GM23338 (cell line): ENCODE data around the gene AP1G2. TPM values are rescaled to one million over a fixed set of nuclear protein-coding genes. Genes with fewer than 3 reads are reported as not detected.

Experiments
- ATAC-seq: fragments of 200-7000 bp; cut with Tn5 transposase; 3 replicates; pipeline ENCODE4 v1.9.1; 2020
- DNase-seq: peaks from one replicate; pipeline ENCODE4 v3.0.0-alpha.2; 2015; ENCODE audit warnings: low spot score
- H2AFZ ChIP-seq: fragments of 200-600 bp; sonication (generic); 2 replicates; pipeline ENCODE4 v1.8.0; 2016; ENCODE audit warnings: antibody characterized with exemption, mild to moderate bottlenecking, moderate library complexity
- H3F3A ChIP-seq: fragments of 200-600 bp; sonication (generic); replicated peaks from 2 replicates; pipeline ENCODE4 v1.8.0; 2017; ENCODE audit warnings: antibody characterized with exemption, mixed run types, low read depth
- H3K27ac ChIP-seq: fragments of 200-600 bp; sonication (generic); 2 replicates; pipeline ENCODE4 v1.6.1; 2016; ENCODE audit warnings: low read depth
- H3K27me3 ChIP-seq: fragments of 200-600 bp; sonication (generic); 2 replicates; pipeline ENCODE4 v1.8.0; 2016; ENCODE audit warnings: mild to moderate bottlenecking, mixed run types, moderate library complexity; ENCODE audit not compliant: insufficient read depth
- H3K36me3 ChIP-seq: fragments of 200-600 bp; sonication (generic); 2 replicates; pipeline ENCODE4 v1.8.0; 2016; ENCODE audit warnings: mild to moderate bottlenecking; ENCODE audit not compliant: insufficient read depth
- H3K4me1 ChIP-seq: fragments of 200-600 bp; sonication (generic); 2 replicates; pipeline ENCODE4 v1.8.0; 2016; ENCODE audit warnings: mild to moderate bottlenecking, moderate library complexity; ENCODE audit not compliant: insufficient read depth
- H3K4me2 ChIP-seq: fragments of 200-600 bp; sonication (generic); 2 replicates; pipeline ENCODE4 v1.7.1; 2017; ENCODE audit warnings: mixed run types
- H3K4me3 ChIP-seq: fragments of 200-600 bp; sonication (generic); 2 replicates; pipeline ENCODE4 v1.6.1; 2016; ENCODE audit warnings: mixed run types
- H3K79me2 ChIP-seq: fragments of 200-600 bp; sonication (generic); replicated peaks from 2 replicates; pipeline ENCODE4 v1.8.0; 2017; ENCODE audit warnings: mild to moderate bottlenecking; ENCODE audit not compliant: insufficient read depth
- H3K9me2 ChIP-seq: fragments of 200-600 bp; sonication (generic); 2 replicates; pipeline ENCODE4 v1.8.0; 2017; ENCODE audit not compliant: insufficient read depth
- H4K20me1 ChIP-seq: fragments of 200-600 bp; sonication (generic); replicated peaks from 2 replicates; pipeline ENCODE4 v1.8.0; 2017; ENCODE audit warnings: mild to moderate bottlenecking; ENCODE audit not compliant: insufficient read depth
- H3K27ac Mint-ChIP-seq: 2 replicates; pipeline ENCODE4 v1.8.0; 2020; ENCODE audit warnings: inconsistent platforms, mild to moderate bottlenecking, moderate library complexity, mixed read lengths
- H3K27me3 Mint-ChIP-seq: 3 replicates; pipeline ENCODE4 v1.8.0; 2022; ENCODE audit warnings: low read depth, mild to moderate bottlenecking, moderate library complexity, mixed read lengths, inconsistent platforms; ENCODE audit not compliant: insufficient read depth, poor library complexity
- H3K36me3 Mint-ChIP-seq: 3 replicates; pipeline ENCODE4 v1.8.0; 2021; ENCODE audit warnings: low read depth, mild to moderate bottlenecking, inconsistent platforms, moderate library complexity, mixed read lengths
- H3K4me1 Mint-ChIP-seq: 3 replicates; pipeline ENCODE4 v1.8.0; 2020; ENCODE audit warnings: mild to moderate bottlenecking, inconsistent platforms, mixed read lengths
- H3K4me3 Mint-ChIP-seq: 3 replicates; pipeline ENCODE4 v1.8.0; 2021; ENCODE audit warnings: moderate library complexity, mild to moderate bottlenecking, inconsistent platforms, mixed read lengths
- H3K9me3 Mint-ChIP-seq: 3 replicates; pipeline ENCODE4 v1.8.0; 2020; ENCODE audit warnings: moderate library complexity, mild to moderate bottlenecking, inconsistent platforms, mixed read lengths
- CREB1 ChIP-seq: fragments of 250-450 bp; sonication (Bioruptor Pico); IDR thresholded peaks from 2 replicates; pipeline ENCODE4 v1.5.0; 2020; ENCODE audit warnings: low read depth, mild to moderate bottlenecking, moderate library complexity
- CTCF ChIP-seq, 2 experiments: fragments of 200-600 bp in 1 of 2; sonication (generic) in 1 of 2; conservative IDR thresholded peaks; 2 replicates each; pipeline versions ENCODE4 v1.5.1 to v1.6.1; 2016 to 2017; ENCODE audit warnings: antibody characterized with exemption in 2 of 2, low read depth in 2 of 2, mild to moderate bottlenecking in 2 of 2, moderate library complexity in 1 of 2
- EZH2 ChIP-seq: fragments of 200-600 bp; sonication (generic); IDR thresholded peaks from one replicate; pipeline ENCODE4 v1.8.0; 2017; ENCODE audit warnings: antibody characterized with exemption, mild to moderate bottlenecking, low read depth; ENCODE audit not compliant: unreplicated experiment
- EZH2phosphoT487 ChIP-seq: fragments of 200-600 bp; sonication (generic); IDR thresholded peaks from one replicate; pipeline ENCODE4 v1.8.1; 2018; ENCODE audit warnings: antibody characterized with exemption; ENCODE audit not compliant: unreplicated experiment
- JUNB ChIP-seq: IDR thresholded peaks from one replicate; pipeline ENCODE4 v1.6.1; 2016; ENCODE audit warnings: antibody characterized with exemption; ENCODE audit not compliant: unreplicated experiment
- NANOG ChIP-seq: IDR thresholded peaks from 2 replicates; pipeline ENCODE4 v1.6.1; 2016; ENCODE audit warnings: antibody characterized with exemption, borderline replicate concordance
- POLR2AphosphoS5 ChIP-seq: IDR thresholded peaks from 2 replicates; pipeline ENCODE4 v1.6.1; 2016; ENCODE audit warnings: antibody characterized with exemption, low read depth
- STAT1 ChIP-seq: IDR thresholded peaks from one replicate; pipeline ENCODE4 v1.6.1; 2016; ENCODE audit warnings: antibody characterized with exemption; ENCODE audit not compliant: unreplicated experiment
- ZNF114 ChIP-seq: fragments of 250-450 bp; sonication (Bioruptor Pico); IDR thresholded peaks from 2 replicates; pipeline ENCODE4 v1.5.0; 2020; ENCODE audit warnings: mild to moderate bottlenecking, moderate library complexity
- ZNF331 ChIP-seq: fragments of 250-450 bp; sonication (Bioruptor Pico); IDR thresholded peaks from 2 replicates; pipeline ENCODE4 v1.5.0; 2020; ENCODE audit warnings: low read depth, mild to moderate bottlenecking, moderate library complexity
- polyA plus RNA-seq: library from polyadenylated mRNA; unstranded; fragments of >200 nt; fragmentation: Nextera tagmentation; extraction: Ambion mirVana; gene quantifications from 2 replicates; pipeline ENCODE4 v1.2.1, GENCODE V29; 2016
- total RNA-seq: library from RNA; depleted of rRNA; stranded (reverse); fragments of >200 nt; shearing (Covaris generic); gene quantifications from 2 replicates; pipeline ENCODE4 v1.2.3, GENCODE V29; 2014
- TF ChIP-seq, protein P1 (sequence below): IDR thresholded peaks from 2 replicates; pipeline ENCODE4 v1.6.1; 2016; ENCODE audit warnings: antibody characterized with exemption
- TF ChIP-seq, protein P2 (sequence below): fragments of 250-450 bp; sonication (Bioruptor Pico); IDR thresholded peaks from 2 replicates; pipeline ENCODE4 v1.5.0; 2020; ENCODE audit warnings: mild to moderate bottlenecking, moderate library complexity
- TF ChIP-seq, protein P3 (sequence below): IDR thresholded peaks from one replicate; pipeline ENCODE4 v1.6.1; 2018; ENCODE audit warnings: antibody characterized with exemption; ENCODE audit not compliant: unreplicated experiment

The AP1G2 gene
- total and polyA plus RNA-seq, 2 experiments from 2014 or later: 55.3 to 63.5 TPM

- DNase-seq: no peak
- Histone ChIP-seq H3K27me3 (no peaks in the 10 kb centered on the region), H3K79me2 (no peaks in the 10 kb centered on the region), H3K4me2 (no peak overlapping the region), H3F3A (no peaks in the 10 kb centered on the region), H3K27ac (no peak overlapping the region), H2AFZ (no peak overlapping the region), H3K4me3 (no peak overlapping the region), H3K9me2 (peaks cover 8% of the 10 kb centered on the region; the same call in 1 of the 2 replicates), H4K20me1 (no peaks in the 10 kb centered on the region), H3K4me1 (no peaks in the 10 kb centered on the region), H3K36me3 (no peaks in the 10 kb centered on the region)
- H3K36me3 Mint-ChIP-seq: no peaks in the 10 kb centered on the region
- H3K9me3 Mint-ChIP-seq: peaks cover 8% of the 10 kb centered on the region; the same call in 2 of the 3 replicates
- no peak overlapping the region for H3K4me3 Mint-ChIP-seq
- peaks cover 1% of the 10 kb centered on the region for H3K27me3 Mint-ChIP-seq
- H3K4me1 Mint-ChIP-seq: peaks cover 7% of the 10 kb centered on the region; the same call in 2 of the 3 replicates
- TF ChIP-seq STAT1 (no peak), JUNB (no peak), EZH2 (no peak), ZNF331 (no peak), EZH2phosphoT487 (no peak), NANOG (no peak), CTCF (conservative IDR thresholded peaks at IDR 0.05; ENCODE audit: low read depth in 2 of 2) (no peak), CREB1 (CRISPR knock-in tag) (no peak), POLR2AphosphoS5 (no peak), ZNF114 (no peak)
- TF ChIP-seq, protein P1, sequence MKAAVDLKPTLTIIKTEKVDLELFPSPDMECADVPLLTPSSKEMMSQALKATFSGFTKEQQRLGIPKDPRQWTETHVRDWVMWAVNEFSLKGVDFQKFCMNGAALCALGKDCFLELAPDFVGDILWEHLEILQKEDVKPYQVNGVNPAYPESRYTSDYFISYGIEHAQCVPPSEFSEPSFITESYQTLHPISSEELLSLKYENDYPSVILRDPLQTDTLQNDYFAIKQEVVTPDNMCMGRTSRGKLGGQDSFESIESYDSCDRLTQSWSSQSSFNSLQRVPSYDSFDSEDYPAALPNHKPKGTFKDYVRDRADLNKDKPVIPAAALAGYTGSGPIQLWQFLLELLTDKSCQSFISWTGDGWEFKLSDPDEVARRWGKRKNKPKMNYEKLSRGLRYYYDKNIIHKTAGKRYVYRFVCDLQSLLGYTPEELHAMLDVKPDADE: no peak
- TF ChIP-seq, protein P2, sequence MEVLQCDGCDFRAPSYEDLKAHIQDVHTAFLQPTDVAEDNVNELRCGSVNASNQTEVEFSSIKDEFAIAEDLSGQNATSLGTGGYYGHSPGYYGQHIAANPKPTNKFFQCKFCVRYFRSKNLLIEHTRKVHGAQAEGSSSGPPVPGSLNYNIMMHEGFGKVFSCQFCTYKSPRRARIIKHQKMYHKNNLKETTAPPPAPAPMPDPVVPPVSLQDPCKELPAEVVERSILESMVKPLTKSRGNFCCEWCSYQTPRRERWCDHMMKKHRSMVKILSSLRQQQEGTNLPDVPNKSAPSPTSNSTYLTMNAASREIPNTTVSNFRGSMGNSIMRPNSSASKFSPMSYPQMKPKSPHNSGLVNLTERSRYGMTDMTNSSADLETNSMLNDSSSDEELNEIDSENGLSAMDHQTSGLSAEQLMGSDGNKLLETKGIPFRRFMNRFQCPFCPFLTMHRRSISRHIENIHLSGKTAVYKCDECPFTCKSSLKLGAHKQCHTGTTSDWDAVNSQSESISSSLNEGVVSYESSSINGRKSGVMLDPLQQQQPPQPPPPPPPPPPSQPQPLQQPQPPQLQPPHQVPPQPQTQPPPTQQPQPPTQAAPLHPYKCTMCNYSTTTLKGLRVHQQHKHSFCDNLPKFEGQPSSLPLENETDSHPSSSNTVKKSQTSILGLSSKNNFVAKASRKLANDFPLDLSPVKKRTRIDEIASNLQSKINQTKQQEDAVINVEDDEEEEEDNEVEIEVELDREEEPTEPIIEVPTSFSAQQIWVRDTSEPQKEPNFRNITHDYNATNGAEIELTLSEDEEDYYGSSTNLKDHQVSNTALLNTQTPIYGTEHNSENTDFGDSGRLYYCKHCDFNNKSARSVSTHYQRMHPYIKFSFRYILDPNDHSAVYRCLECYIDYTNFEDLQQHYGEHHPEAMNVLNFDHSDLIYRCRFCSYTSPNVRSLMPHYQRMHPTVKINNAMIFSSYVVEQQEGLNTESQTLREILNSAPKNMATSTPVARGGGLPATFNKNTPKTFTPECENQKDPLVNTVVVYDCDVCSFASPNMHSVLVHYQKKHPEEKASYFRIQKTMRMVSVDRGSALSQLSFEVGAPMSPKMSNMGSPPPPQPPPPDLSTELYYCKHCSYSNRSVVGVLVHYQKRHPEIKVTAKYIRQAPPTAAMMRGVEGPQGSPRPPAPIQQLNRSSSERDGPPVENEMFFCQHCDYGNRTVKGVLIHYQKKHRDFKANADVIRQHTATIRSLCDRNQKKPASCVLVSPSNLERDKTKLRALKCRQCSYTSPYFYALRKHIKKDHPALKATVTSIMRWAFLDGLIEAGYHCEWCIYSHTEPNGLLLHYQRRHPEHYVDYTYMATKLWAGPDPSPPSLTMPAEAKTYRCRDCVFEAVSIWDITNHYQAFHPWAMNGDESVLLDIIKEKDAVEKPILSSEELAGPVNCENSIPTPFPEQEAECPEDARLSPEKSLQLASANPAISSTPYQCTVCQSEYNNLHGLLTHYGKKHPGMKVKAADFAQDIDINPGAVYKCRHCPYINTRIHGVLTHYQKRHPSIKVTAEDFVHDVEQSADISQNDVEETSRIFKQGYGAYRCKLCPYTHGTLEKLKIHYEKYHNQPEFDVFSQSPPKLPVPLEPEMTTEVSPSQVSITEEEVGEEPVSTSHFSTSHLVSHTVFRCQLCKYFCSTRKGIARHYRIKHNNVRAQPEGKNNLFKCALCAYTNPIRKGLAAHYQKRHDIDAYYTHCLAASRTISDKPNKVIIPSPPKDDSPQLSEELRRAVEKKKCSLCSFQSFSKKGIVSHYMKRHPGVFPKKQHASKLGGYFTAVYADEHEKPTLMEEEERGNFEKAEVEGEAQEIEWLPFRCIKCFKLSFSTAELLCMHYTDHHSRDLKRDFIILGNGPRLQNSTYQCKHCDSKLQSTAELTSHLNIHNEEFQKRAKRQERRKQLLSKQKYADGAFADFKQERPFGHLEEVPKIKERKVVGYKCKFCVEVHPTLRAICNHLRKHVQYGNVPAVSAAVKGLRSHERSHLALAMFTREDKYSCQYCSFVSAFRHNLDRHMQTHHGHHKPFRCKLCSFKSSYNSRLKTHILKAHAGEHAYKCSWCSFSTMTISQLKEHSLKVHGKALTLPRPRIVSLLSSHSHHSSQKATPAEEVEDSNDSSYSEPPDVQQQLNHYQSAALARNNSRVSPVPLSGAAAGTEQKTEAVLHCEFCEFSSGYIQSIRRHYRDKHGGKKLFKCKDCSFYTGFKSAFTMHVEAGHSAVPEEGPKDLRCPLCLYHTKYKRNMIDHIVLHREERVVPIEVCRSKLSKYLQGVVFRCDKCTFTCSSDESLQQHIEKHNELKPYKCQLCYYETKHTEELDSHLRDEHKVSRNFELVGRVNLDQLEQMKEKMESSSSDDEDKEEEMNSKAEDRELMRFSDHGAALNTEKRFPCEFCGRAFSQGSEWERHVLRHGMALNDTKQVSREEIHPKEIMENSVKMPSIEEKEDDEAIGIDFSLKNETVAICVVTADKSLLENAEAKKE (CRISPR knock-in tag): no peak
- TF ChIP-seq, protein P3, sequence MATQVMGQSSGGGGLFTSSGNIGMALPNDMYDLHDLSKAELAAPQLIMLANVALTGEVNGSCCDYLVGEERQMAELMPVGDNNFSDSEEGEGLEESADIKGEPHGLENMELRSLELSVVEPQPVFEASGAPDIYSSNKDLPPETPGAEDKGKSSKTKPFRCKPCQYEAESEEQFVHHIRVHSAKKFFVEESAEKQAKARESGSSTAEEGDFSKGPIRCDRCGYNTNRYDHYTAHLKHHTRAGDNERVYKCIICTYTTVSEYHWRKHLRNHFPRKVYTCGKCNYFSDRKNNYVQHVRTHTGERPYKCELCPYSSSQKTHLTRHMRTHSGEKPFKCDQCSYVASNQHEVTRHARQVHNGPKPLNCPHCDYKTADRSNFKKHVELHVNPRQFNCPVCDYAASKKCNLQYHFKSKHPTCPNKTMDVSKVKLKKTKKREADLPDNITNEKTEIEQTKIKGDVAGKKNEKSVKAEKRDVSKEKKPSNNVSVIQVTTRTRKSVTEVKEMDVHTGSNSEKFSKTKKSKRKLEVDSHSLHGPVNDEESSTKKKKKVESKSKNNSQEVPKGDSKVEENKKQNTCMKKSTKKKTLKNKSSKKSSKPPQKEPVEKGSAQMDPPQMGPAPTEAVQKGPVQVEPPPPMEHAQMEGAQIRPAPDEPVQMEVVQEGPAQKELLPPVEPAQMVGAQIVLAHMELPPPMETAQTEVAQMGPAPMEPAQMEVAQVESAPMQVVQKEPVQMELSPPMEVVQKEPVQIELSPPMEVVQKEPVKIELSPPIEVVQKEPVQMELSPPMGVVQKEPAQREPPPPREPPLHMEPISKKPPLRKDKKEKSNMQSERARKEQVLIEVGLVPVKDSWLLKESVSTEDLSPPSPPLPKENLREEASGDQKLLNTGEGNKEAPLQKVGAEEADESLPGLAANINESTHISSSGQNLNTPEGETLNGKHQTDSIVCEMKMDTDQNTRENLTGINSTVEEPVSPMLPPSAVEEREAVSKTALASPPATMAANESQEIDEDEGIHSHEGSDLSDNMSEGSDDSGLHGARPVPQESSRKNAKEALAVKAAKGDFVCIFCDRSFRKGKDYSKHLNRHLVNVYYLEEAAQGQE: no peak
- H3K27ac Mint-ChIP-seq: no peak overlapping the region; the same call in 1 of the 2 replicates
- no peak for ATAC-seq
Observed at GRCh38 chr14:23613242-23614070, 45.9 kb upstream of the AP1G2 start.
